Measurements from ENCODE around the gene SMOC2. TPM values are rescaled to one million over a fixed set of nuclear protein-coding genes. Genes with fewer than 3 reads are reported as not detected.

The SMOC2 gene
- polyA plus RNA-seq, 1 donor from 2014 or later = 0.50 TPM

DNA sequence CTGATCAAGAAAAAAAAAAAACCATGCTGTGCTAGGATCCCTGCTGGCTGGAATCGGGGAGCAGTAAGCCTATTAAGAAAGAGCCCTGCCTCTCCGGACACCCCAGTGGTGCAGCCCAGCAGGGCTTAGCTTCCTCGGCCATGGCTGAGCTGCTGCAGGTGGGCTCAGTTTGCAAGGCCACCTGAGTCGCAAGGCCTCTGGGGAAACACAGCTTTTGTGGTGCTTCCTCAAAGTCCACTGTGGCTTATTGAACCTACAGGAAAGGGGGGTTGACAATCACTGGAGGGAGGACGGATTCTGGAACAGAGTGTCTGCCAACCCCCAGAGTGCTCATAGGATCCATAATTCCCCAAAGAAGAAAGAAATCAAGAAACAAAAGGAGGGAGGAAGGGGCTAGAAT lies 240.8 kb downstream of the SMOC2 start:
- H3K4me3 ChIP-seq (ENCODE audit: low read length) = no peak overlapping the region
- H3K27ac ChIP-seq (ENCODE audit: low read length) = no peak overlapping the region
- H3K9me2 ChIP-seq (ENCODE audit: insufficient read depth, low read length) = no peaks in the 10 kb centered on the region
- H4K20me1 ChIP-seq (ENCODE audit: insufficient read depth) = no peaks in the 10 kb centered on the region
- H3K79me2 ChIP-seq (replicated peaks; ENCODE audit: insufficient read depth, low read length) = no peaks in the 10 kb centered on the region
- no peak overlapping the region for H2AFZ ChIP-seq (ENCODE audit: low read depth, low read length)
- H3K36me3 ChIP-seq (ENCODE audit: insufficient read depth, low read length) = no peaks in the 10 kb centered on the region
- no peak overlapping the region for H3K4me2 ChIP-seq (ENCODE audit: low read length)
- H3K9ac ChIP-seq (ENCODE audit: low read length) = no peak overlapping the region
- no peaks in the 10 kb centered on the region for H3K27me3 ChIP-seq (ENCODE audit: insufficient read depth, low read depth, low read length)
- no peaks in the 10 kb centered on the region for H3K9me3 ChIP-seq (ENCODE audit: low read length)
- TF ChIP-seq POLR2AphosphoS5 (IDR thresholded peaks at IDR 0.05) (no peak), EP300 (conservative IDR thresholded peaks at IDR 0.05; ENCODE audit: poor library complexity, severe bottlenecking) (no peak)
- H3F3A ChIP-seq (ENCODE audit: insufficient read depth, low read length, poor library complexity, severe bottlenecking) = no peaks in the 10 kb centered on the region

DNA sequence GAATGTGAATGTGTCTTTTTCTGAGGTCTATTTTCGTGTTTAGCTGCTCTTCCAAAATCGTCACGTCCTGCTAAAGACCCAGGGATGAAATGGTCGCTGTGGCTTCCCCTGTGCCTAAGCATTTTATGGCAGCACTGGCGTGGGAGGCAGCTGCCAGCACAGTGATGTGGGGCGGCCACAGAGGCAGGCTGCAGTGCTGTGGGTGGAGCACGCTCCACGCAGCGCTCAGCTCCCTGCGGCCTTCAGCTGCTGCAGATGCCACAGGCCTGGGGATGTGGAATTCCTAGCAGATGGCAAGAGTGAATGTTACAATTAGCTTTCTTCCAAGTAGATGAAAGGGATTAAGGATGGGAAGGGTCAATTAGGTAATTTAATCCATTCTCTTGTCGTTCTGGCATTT lies 242.6 kb downstream of the SMOC2 start:
- Histone ChIP-seq H3K9ac (ENCODE audit: low read length) (peak overlapping the region; percentile 42), H4K20me1 (ENCODE audit: insufficient read depth) (no peaks in the 10 kb centered on the region), H3K9me2 (ENCODE audit: insufficient read depth, low read length) (no peaks in the 10 kb centered on the region), H3K4me3 (ENCODE audit: low read length) (peak overlapping the region; percentile 39), H3K27ac (ENCODE audit: low read length) (peak overlapping the region; percentile 68), H3K36me3 (ENCODE audit: insufficient read depth, low read length) (no peaks in the 10 kb centered on the region), H3K4me2 (ENCODE audit: low read length) (peak overlapping the region; percentile 12), H3K79me2 (replicated peaks; ENCODE audit: insufficient read depth, low read length) (no peaks in the 10 kb centered on the region), H2AFZ (ENCODE audit: low read depth, low read length) (peak overlapping the region; percentile 47), H3F3A (ENCODE audit: insufficient read depth, low read length, poor library complexity, severe bottlenecking) (no peaks in the 10 kb centered on the region), H3K27me3 (ENCODE audit: insufficient read depth, low read depth, low read length) (no peaks in the 10 kb centered on the region), H3K9me3 (ENCODE audit: low read length) (no peaks in the 10 kb centered on the region)
- TF ChIP-seq POLR2AphosphoS5 (IDR thresholded peaks at IDR 0.05) = peak; percentile 41
- TF ChIP-seq TAF1 (IDR thresholded peaks at IDR 0.05; ENCODE audit: low read depth) = no peak
- TF ChIP-seq, protein P1, sequence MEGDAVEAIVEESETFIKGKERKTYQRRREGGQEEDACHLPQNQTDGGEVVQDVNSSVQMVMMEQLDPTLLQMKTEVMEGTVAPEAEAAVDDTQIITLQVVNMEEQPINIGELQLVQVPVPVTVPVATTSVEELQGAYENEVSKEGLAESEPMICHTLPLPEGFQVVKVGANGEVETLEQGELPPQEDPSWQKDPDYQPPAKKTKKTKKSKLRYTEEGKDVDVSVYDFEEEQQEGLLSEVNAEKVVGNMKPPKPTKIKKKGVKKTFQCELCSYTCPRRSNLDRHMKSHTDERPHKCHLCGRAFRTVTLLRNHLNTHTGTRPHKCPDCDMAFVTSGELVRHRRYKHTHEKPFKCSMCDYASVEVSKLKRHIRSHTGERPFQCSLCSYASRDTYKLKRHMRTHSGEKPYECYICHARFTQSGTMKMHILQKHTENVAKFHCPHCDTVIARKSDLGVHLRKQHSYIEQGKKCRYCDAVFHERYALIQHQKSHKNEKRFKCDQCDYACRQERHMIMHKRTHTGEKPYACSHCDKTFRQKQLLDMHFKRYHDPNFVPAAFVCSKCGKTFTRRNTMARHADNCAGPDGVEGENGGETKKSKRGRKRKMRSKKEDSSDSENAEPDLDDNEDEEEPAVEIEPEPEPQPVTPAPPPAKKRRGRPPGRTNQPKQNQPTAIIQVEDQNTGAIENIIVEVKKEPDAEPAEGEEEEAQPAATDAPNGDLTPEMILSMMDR (IDR thresholded peaks at IDR 0.05; ENCODE audit: poor library complexity, severe bottlenecking) = no peak
- no peak for TF ChIP-seq SMC3 (conservative IDR thresholded peaks at IDR 0.05; ENCODE audit: poor library complexity)
- no peak for TF ChIP-seq RAD21 (conservative IDR thresholded peaks at IDR 0.05)
- peak; percentile 72 for TF ChIP-seq EP300 (conservative IDR thresholded peaks at IDR 0.05; ENCODE audit: poor library complexity, severe bottlenecking)
- TF ChIP-seq, protein P2, sequence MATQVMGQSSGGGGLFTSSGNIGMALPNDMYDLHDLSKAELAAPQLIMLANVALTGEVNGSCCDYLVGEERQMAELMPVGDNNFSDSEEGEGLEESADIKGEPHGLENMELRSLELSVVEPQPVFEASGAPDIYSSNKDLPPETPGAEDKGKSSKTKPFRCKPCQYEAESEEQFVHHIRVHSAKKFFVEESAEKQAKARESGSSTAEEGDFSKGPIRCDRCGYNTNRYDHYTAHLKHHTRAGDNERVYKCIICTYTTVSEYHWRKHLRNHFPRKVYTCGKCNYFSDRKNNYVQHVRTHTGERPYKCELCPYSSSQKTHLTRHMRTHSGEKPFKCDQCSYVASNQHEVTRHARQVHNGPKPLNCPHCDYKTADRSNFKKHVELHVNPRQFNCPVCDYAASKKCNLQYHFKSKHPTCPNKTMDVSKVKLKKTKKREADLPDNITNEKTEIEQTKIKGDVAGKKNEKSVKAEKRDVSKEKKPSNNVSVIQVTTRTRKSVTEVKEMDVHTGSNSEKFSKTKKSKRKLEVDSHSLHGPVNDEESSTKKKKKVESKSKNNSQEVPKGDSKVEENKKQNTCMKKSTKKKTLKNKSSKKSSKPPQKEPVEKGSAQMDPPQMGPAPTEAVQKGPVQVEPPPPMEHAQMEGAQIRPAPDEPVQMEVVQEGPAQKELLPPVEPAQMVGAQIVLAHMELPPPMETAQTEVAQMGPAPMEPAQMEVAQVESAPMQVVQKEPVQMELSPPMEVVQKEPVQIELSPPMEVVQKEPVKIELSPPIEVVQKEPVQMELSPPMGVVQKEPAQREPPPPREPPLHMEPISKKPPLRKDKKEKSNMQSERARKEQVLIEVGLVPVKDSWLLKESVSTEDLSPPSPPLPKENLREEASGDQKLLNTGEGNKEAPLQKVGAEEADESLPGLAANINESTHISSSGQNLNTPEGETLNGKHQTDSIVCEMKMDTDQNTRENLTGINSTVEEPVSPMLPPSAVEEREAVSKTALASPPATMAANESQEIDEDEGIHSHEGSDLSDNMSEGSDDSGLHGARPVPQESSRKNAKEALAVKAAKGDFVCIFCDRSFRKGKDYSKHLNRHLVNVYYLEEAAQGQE (IDR thresholded peaks at IDR 0.05; ENCODE audit: borderline replicate concordance) = peak; percentile 56
- TF ChIP-seq EZH2 (IDR thresholded peaks at IDR 0.05; ENCODE audit: borderline replicate concordance, insufficient read depth, low read length, poor library complexity, severe bottlenecking) = no peak

DNA sequence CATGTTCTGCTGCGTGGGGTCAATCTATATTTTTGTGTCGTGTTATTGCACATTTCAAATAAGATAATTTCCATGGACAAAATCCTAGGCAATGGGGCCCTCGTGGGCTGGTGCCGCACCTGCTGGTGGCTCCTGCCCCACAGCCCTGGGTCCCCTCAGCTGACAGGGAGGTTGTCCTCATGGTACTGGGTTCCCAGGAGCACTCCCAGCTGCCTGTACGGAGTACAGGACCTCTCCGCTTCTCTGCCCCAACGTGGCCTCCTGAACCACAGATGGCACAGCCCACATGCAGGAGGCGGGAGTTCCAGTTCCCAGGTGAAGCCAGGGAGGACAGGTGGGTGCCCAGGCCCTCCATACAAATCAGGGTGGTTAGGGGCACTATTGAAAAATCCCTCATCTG lies 243.5 kb downstream of the SMOC2 start:
- H3K27me3 ChIP-seq (ENCODE audit: insufficient read depth, low read depth, low read length) = no peaks in the 10 kb centered on the region
- H3K27ac ChIP-seq (ENCODE audit: low read length) = peak overlapping the region; percentile 68
- H2AFZ ChIP-seq (ENCODE audit: low read depth, low read length) = no peak overlapping the region
- H3K4me3 ChIP-seq (ENCODE audit: low read length) = no peak overlapping the region
- H3K9me2 ChIP-seq (ENCODE audit: insufficient read depth, low read length) = no peaks in the 10 kb centered on the region
- H3K36me3 ChIP-seq (ENCODE audit: insufficient read depth, low read length) = no peaks in the 10 kb centered on the region
- no peaks in the 10 kb centered on the region for H3K9me3 ChIP-seq (ENCODE audit: low read length)
- no peak overlapping the region for H3K9ac ChIP-seq (ENCODE audit: low read length)
- no peak overlapping the region for H3K4me2 ChIP-seq (ENCODE audit: low read length)
- H4K20me1 ChIP-seq (ENCODE audit: insufficient read depth) = no peaks in the 10 kb centered on the region
- TF ChIP-seq, protein P2 (IDR thresholded peaks at IDR 0.05; ENCODE audit: borderline replicate concordance) = no peak
- no peaks in the 10 kb centered on the region for H3K79me2 ChIP-seq (replicated peaks; ENCODE audit: insufficient read depth, low read length)
- H3F3A ChIP-seq (ENCODE audit: insufficient read depth, low read length, poor library complexity, severe bottlenecking) = no peaks in the 10 kb centered on the region
